Epithelial cell of alveolus of lung (primary cell): ENCODE data around the gene ASIC4. TPM values are rescaled to one million over a fixed set of nuclear protein-coding genes. Genes with fewer than 3 reads are reported as not detected.

Experiments
- total RNA-seq: library from RNA; depleted of rRNA; stranded (reverse); fragments of >200 nt; gene quantifications from 2 replicates; pipeline ENCODE4 v1.2.1, GENCODE V29; 2015

Gene ASIC4
- total RNA-seq = 0.64 TPM in 1 of 2 replicates, not detected in the other

GRCh38 chr2:219514196-219514761, at the start of gene ASIC4:
Gene ASIC4, plus strand, starts transcription at chr2:219514482. Its CDS starts 243 bp downstream, at chr2:219514725.

GRCh38 chr2:219498280-219499057, 15.8 kb upstream of the ASIC4 start, which contains the start of gene GMPPA:
Gene GMPPA, plus strand, starts transcription at chr2:219498891. Its CDS starts 1,085 bp downstream, at chr2:219499976.

GRCh38 chr2:219543596-219544358, 29.5 kb downstream of the ASIC4 start, which contains the start of the genes CHPF and TMEM198:
Gene CHPF, minus strand, starts transcription at chr2:219543809. Its CDS starts 271 bp downstream, at chr2:219543538.
Gene TMEM198, plus strand, starts transcription at chr2:219544028. Its CDS starts 700 bp downstream, at chr2:219544728.

GRCh38 chr2:219571311-219572236, 57.3 kb downstream of the ASIC4 start, which contains the start of gene OBSL1:
Gene OBSL1, minus strand, starts transcription at chr2:219571539. Its CDS starts 307 bp downstream, at chr2:219571232.

GRCh38 chr2:219572237-219573001, 58.1 kb downstream of the ASIC4 start, which contains the start of gene INHA:
Gene INHA, plus strand, starts transcription at chr2:219572310. Its CDS starts 65 bp downstream, at chr2:219572375.

Other genes with a start within 250 kb of the ASIC4 start
- gene DNAJB2, start 235.1 kb upstream of the ASIC4 start, total RNA-seq = 12.0 and 32.1 TPM in 2 replicates
- 22.6 and 64.0 TPM in 2 replicates for gene PTPRN, start 205.1 kb upstream of the ASIC4 start, total RNA-seq
- gene RESP18, start 181.7 kb upstream of the ASIC4 start, total RNA-seq = not detected in 2 replicates
- 48.9 and 119 TPM in 2 replicates for gene DNPEP, start 126.6 kb upstream of the ASIC4 start, total RNA-seq
- gene DES, start 96.1 kb upstream of the ASIC4 start, total RNA-seq = under 0.01 and 20.4 TPM in 2 replicates
- gene SPEG, start 79.6 kb upstream of the ASIC4 start, total RNA-seq = 8.5 and 11.7 TPM in 2 replicates
- 62.8 and 73.8 TPM in 2 replicates for gene GMPPA, start 15.6 kb upstream of the ASIC4 start, total RNA-seq
- gene CHPF, start 29.3 kb downstream of the ASIC4 start, total RNA-seq = 195 and 201 TPM in 2 replicates
- gene TMEM198, start 29.5 kb downstream of the ASIC4 start, total RNA-seq = 0.78 and 9.2 TPM in 2 replicates
- 27.0 and 93.4 TPM in 2 replicates for gene OBSL1, start 57.1 kb downstream of the ASIC4 start, total RNA-seq
- gene INHA, start 57.8 kb downstream of the ASIC4 start, total RNA-seq = not detected in 2 replicates
- 15.4 and 15.7 TPM in 2 replicates for gene STK11IP, start 83.4 kb downstream of the ASIC4 start, total RNA-seq
- 3.8 and 4.0 TPM in 2 replicates for gene SLC4A3, start 113.1 kb downstream of the ASIC4 start, total RNA-seq